ENCODE data around the gene MPPED2. TPM values are rescaled to one million over a fixed set of nuclear protein-coding genes. Genes with fewer than 3 reads are reported as not detected.

MPPED2 gene
- total RNA-seq, 1 experiment from 2014 or later = 4.7 TPM

DNA sequence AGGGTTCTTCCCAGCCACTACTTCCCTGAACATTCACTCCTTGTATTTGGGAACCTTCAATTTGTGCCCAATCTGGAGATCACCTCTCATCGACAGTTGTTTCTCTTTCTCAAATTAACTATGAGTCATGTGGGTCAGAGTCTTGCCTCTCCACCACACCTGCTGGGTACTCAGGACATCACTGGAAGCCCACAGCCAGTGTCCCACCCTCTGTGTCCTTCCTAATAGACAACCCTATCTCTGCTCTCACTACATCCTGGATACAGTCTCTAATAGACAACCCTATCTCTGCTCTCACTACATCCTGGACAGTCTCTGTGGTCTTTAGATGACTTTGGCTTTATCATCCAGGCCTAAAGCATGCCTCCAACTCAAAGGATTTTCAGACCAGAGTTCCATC is 193.1 kb downstream of the MPPED2 start:
- Histone ChIP-seq H3K14ac (ENCODE audit: insufficient read depth, low read length) (no peak overlapping the region), H3K56ac (ENCODE audit: insufficient read length, low read depth, low read length) (no peak overlapping the region), H2BK15ac (ENCODE audit: low read depth, low read length) (no peak overlapping the region), H3K79me1 (ENCODE audit: insufficient read depth, low read depth, low read length, poor library complexity, severe bottlenecking) (no peaks in the 10 kb centered on the region), H3K9me3 (ENCODE audit: control insufficient read depth, low read depth, low read length) (no peaks in the 10 kb centered on the region), H2BK120ac (ENCODE audit: low read depth, low read length, poor library complexity, severe bottlenecking) (no peak overlapping the region), H3K4ac (ENCODE audit: low read depth, low read length) (no peak overlapping the region), H4K8ac (replicated peaks; ENCODE audit: insufficient read length, low read depth, low read length) (no peak overlapping the region), H2AK5ac (ENCODE audit: insufficient read length, low read length) (no peak overlapping the region), H3K9ac (ENCODE audit: extremely low read depth, insufficient read length, low read length) (no peak overlapping the region), H2AFZ (ENCODE audit: low read length) (no peak overlapping the region), H3T11ph (ENCODE audit: low read length) (no peak overlapping the region), H3K27ac (ENCODE audit: insufficient read length, low read depth, low read length) (no peak overlapping the region), H2BK20ac (ENCODE audit: low read depth, low read length, poor library complexity, severe bottlenecking) (no peak overlapping the region), H3K23ac (ENCODE audit: insufficient read length, low read depth, low read length) (no peak overlapping the region), H4K91ac (ENCODE audit: insufficient read length, low read depth, low read length) (no peak overlapping the region), H3K4me2 (ENCODE audit: insufficient read depth, insufficient read length, low read length) (no peak overlapping the region), H2BK12ac (ENCODE audit: insufficient read length, low read depth, low read length) (no peak overlapping the region), H3K23me2 (ENCODE audit: insufficient read length, low read depth, low read length, poor library complexity, severe bottlenecking) (no peaks in the 10 kb centered on the region), H4K5ac (ENCODE audit: insufficient read length, low read depth, low read length) (no peak overlapping the region), H3K27me3 (ENCODE audit: insufficient read depth, low read length) (no peaks in the 10 kb centered on the region), H3K4me1 (ENCODE audit: insufficient read depth, low read length) (no peaks in the 10 kb centered on the region), H4K20me1 (ENCODE audit: control insufficient read depth, insufficient read depth, insufficient read length) (no peaks in the 10 kb centered on the region), H2BK5ac (ENCODE audit: insufficient read length, low read length) (no peak overlapping the region), H3K18ac (ENCODE audit: insufficient read length, low read depth, low read length) (no peak overlapping the region), H3K79me2 (ENCODE audit: insufficient read depth, low read length) (no peaks in the 10 kb centered on the region)
- Mint-ChIP-seq H3K4me3 (no peak overlapping the region), H3K27ac (no peak overlapping the region), H3K9me3 (peaks cover 0 to 3% of the 10 kb centered on the region in 2 experiments; a peak in 2 of 5 replicates), H3K27me3 (ENCODE audit: low read depth) (no peaks in the 10 kb centered on the region; the same call in 1 of the 2 replicates), H3K36me3 (ENCODE audit: insufficient read depth in 1 of 3, low read depth in 3 of 3) (no peaks in the 10 kb centered on the region; a peak in 1 of 7 replicates), H3K4me1 (no peaks in the 10 kb centered on the region; a peak in 1 of 4 replicates)
- TF ChIP-seq CTCF (conservative IDR thresholded peaks at IDR 0.05) = no peak
- no CpG with 5 or more reads among the region's 1 CpG for WGBS (ENCODE audit: extremely low coverage, insufficient read length, low lambda C conversion rate)
- DNase-seq = no peak

Measured in H9 (cell line).